ENCODE measurements around the gene TRIM8. TPM values are rescaled to one million over a fixed set of nuclear protein-coding genes. Genes with fewer than 3 reads are reported as not detected.

Gene TRIM8
- total and polyA plus RNA-seq, 4 donors: 81.5 to 173 (median 120) TPM

DNA sequence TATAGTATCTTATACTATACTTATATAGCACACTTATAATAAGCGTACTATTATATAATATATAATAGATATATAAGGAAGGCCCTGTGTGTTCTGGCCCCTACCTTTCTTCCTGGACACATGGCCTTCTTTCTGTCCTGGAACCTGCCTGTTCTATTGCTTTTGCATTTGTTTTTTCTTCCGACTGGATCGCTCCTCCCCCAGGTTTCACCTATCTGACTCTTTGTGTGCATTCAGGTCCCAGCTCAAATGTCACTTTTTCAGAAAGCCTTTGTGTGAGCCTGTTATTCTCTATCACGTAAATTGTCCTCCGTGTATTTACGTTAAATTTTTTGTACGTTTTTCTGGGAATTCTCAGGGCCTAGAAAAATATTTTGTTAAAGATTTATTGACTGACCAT lies 2.9 kb upstream of the TRIM8 start:
- no peak overlapping the region for H3K4me3 ChIP-seq
- 21 to 50% methylated on average over 7 of the region's 7 CpGs for WGBS, 2 donors
- no peaks in the 10 kb centered on the region for H3K27me3 ChIP-seq (ENCODE audit: control insufficient read depth in 3 of 3, insufficient read depth in 3 of 3, low read length in 2 of 3)
- ATAC-seq (ENCODE audit: insufficient read depth, low FRiP score) (no peak), DNase-seq (no peak)
- TF ChIP-seq, protein P1, sequence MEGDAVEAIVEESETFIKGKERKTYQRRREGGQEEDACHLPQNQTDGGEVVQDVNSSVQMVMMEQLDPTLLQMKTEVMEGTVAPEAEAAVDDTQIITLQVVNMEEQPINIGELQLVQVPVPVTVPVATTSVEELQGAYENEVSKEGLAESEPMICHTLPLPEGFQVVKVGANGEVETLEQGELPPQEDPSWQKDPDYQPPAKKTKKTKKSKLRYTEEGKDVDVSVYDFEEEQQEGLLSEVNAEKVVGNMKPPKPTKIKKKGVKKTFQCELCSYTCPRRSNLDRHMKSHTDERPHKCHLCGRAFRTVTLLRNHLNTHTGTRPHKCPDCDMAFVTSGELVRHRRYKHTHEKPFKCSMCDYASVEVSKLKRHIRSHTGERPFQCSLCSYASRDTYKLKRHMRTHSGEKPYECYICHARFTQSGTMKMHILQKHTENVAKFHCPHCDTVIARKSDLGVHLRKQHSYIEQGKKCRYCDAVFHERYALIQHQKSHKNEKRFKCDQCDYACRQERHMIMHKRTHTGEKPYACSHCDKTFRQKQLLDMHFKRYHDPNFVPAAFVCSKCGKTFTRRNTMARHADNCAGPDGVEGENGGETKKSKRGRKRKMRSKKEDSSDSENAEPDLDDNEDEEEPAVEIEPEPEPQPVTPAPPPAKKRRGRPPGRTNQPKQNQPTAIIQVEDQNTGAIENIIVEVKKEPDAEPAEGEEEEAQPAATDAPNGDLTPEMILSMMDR (IDR thresholded peaks at IDR 0.05; ENCODE audit: control extremely low read depth, extremely low read depth): no peak
- no peaks in the 10 kb centered on the region for H3K9me3 ChIP-seq (ENCODE audit: control insufficient read depth in 4 of 4, insufficient read depth in 3 of 4, low read length in 3 of 4)
- peaks cover 0 to 12% (median 0%) of the 10 kb centered on the region in 5 donors for H3K4me1 ChIP-seq (ENCODE audit: control insufficient read depth in 5 of 5, insufficient read depth in 5 of 5, low read length in 5 of 5)
- H3K9ac ChIP-seq (ENCODE audit: insufficient read depth in 1 of 2, low read length in 2 of 2): peak overlapping the region; percentile 67 to 95
- H3K36me3 ChIP-seq (ENCODE audit: control insufficient read depth in 4 of 4, insufficient read depth in 4 of 4, low read length in 4 of 4): no peaks in the 10 kb centered on the region
- peak overlapping the region; percentile 17 to 87 for H3K27ac ChIP-seq (ENCODE audit: low read depth in 1 of 2, low read length in 1 of 2)

DNA sequence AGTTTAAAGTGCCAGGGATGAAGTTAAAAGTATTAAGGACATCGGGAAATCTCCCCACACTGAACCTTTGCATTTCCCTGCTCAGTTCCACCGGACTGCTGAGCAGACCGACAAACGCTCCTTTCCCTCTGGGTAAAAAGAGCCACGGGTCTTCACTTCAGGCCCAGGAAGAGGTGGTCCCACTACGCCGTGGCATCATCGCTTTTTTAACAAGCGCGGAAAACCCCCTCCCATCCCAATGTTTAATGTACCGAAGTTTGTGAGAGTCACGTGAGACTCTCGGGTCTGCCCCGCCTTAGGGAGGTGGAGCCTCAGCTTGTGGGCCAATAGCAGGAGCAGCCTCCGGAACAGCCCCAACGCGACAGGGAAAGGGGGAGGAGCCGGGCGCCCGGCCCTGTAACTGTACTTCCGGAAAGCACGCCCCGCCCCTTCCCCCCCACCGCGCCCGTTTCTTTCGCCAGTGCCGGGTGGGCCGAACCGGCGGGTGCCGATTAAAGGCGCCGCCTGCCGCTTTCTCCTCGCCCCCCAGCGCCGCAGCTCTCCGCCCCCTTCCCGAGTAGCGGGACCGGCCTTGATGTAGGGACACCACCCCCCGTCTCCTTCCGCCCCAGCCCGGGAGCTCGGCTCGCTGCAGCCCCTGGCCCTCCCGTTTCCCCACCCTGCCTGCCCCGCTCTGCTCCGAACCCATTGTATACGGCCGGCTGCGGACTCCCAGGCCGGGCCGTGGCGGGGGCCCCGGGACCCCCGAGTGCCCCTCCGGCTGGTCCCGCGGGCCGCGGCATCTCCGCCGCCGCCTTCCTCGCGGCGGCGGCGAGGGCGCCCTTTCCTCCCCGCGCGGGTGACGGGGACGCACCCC lies 2.2 kb upstream of the TRIM8 start:
- H3K9me3 ChIP-seq (ENCODE audit: control insufficient read depth in 4 of 4, insufficient read depth in 3 of 4, low read length in 3 of 4): no peaks in the 10 kb centered on the region
- peaks cover 0 to 19% (median 6%) of the 10 kb centered on the region in 5 donors for H3K4me1 ChIP-seq (ENCODE audit: control insufficient read depth in 5 of 5, insufficient read depth in 5 of 5, low read length in 5 of 5)
- H3K27me3 ChIP-seq (ENCODE audit: control insufficient read depth in 3 of 3, insufficient read depth in 3 of 3, low read length in 2 of 3): no peaks in the 10 kb centered on the region
- peak overlapping the region; percentile 54 for H3K4me3 ChIP-seq
- H3K36me3 ChIP-seq (ENCODE audit: control insufficient read depth in 4 of 4, insufficient read depth in 4 of 4, low read length in 4 of 4): no peaks in the 10 kb centered on the region
- DNase-seq: peak; percentile 99
- H3K27ac ChIP-seq (ENCODE audit: low read depth in 1 of 2, low read length in 1 of 2): peak overlapping the region; percentile 98 to 100
- TF ChIP-seq, protein P1 (IDR thresholded peaks at IDR 0.05; ENCODE audit: control extremely low read depth, extremely low read depth): no peak
- peak overlapping the region; percentile 67 to 95 for H3K9ac ChIP-seq (ENCODE audit: insufficient read depth in 1 of 2, low read length in 2 of 2)
- ATAC-seq (ENCODE audit: insufficient read depth, low FRiP score): peak; percentile 60
- WGBS, 2 donors: 0 to 1% methylated on average over 51 to 77 of the region's 77 CpGs

DNA sequence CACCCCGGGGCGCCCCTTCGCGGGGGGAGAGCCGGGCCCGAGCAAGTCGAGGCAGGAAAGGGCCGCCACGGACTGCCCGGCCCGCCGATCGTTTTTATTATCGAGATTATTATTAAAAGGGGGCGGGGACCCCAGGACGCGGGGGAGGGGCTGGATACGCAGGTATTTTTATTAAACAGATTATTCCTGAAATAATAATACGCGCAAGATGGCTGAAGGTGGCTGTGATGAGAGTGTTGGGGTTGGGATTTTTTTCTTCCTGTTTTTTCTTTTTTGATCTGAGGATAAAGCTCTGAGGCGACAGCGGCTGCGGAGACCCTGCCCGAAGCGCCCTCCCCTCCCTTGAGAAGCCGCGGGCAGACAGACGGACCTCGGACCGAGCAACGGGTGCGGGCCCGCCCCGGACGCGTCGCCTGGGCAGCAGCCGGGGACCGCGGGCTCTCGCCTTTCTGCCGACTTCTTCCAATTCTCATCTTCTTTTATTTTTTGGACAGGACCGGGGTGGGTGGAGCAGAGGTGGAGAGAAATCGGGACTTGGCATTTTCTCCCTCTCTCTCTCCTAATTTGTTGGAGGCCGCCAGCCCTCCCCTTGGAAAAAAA lies 1.4 kb upstream of the TRIM8 start:
- Histone ChIP-seq H3K36me3 (ENCODE audit: control insufficient read depth in 4 of 4, insufficient read depth in 4 of 4, low read length in 4 of 4) (peaks cover 0 to 4% (median 0%) of the 10 kb centered on the region in 4 donors), H3K4me3 (peak overlapping the region; percentile 63), H3K27ac (ENCODE audit: low read depth in 1 of 2, low read length in 1 of 2) (peak overlapping the region; percentile 98 to 100), H3K9me3 (ENCODE audit: control insufficient read depth in 4 of 4, insufficient read depth in 3 of 4, low read length in 3 of 4) (no peaks in the 10 kb centered on the region), H3K27me3 (ENCODE audit: control insufficient read depth in 3 of 3, insufficient read depth in 3 of 3, low read length in 2 of 3) (no peaks in the 10 kb centered on the region), H3K9ac (ENCODE audit: insufficient read depth in 1 of 2, low read length in 2 of 2) (peak overlapping the region; percentile 65 to 73), H3K4me1 (ENCODE audit: control insufficient read depth in 5 of 5, insufficient read depth in 5 of 5, low read length in 5 of 5) (peaks cover 7 to 26% (median 12%) of the 10 kb centered on the region in 5 donors)
- DNase-seq: peak; percentile 85 to 95 (median 94)
- TF ChIP-seq, protein P1 (IDR thresholded peaks at IDR 0.05; ENCODE audit: control extremely low read depth, extremely low read depth): no peak
- ATAC-seq (ENCODE audit: insufficient read depth, low FRiP score): no peak
- 1% methylated on average over 39 to 45 of the region's 45 CpGs for WGBS, 2 donors

Measured in lung (tissue), 12 donors.